GM12878 (cell line): ENCODE results near the gene NUP214. TPM values are rescaled to one million over a fixed set of nuclear protein-coding genes. Genes with fewer than 3 reads are reported as not detected.

Experiments
- ATAC-seq: fragments of 200-7000 bp; cut with Tn5 transposase; 3 replicates; pipeline ENCODE4 v1.9.1; 2020; ENCODE audit warnings: mild to moderate bottlenecking, moderate library complexity
- BruUV-seq: library from RNA; stranded (reverse); fragments of 400-500 nt; replicated peaks from 2 replicates; lab custom pipeline; 2021; lab: Mats Ljungman, UMichigan
- CTCF ChIA-PET: fragments of 300-600 bp; sonication (Branson Sonifier 250); formaldehyde crosslinking; extraction: SDS; loops from one replicate; lab custom pipeline; 2021; ENCODE audit warnings: inconsistent platforms; lab: Yijun Ruan, JAX
- POLR2A ChIA-PET: fragments of 350-600 bp; formaldehyde crosslinking; extraction: SDS; loops from one replicate; lab custom pipeline; 2021; ENCODE audit warnings: inconsistent platforms; lab: Charles Lee
- RAD21 ChIA-PET: fragments of 300-600 bp; sonication (Branson Sonifier 250); formaldehyde crosslinking; loops from one replicate; lab custom pipeline; 2023; ENCODE audit warnings: antibody characterized with exemption; ENCODE audit not compliant: unreplicated experiment; lab: Charles Lee
- SMC1A ChIA-PET: fragments of 300-600 bp; sonication (Branson Sonifier 250); formaldehyde crosslinking; loops from one replicate; lab custom pipeline; 2023; ENCODE audit not compliant: unreplicated experiment, uncharacterized antibody; lab: Charles Lee
- DNase-seq: peaks from one replicate; pipeline ENCODE4 v3.0.0-alpha.2; 2011; ENCODE audit warnings: low read depth, low spot score
- FAIRE-seq: peaks from 3 replicates; lab custom pipeline; 2011; peaks lifted over from hg19 to GRCh38; lab: Jason Lieb, UNC
- H2AFZ ChIP-seq: 2 replicates; pipeline ENCODE4 v1.6.0; 2011; ENCODE audit warnings: low read depth, low read length, control low read depth; ENCODE audit not compliant: control insufficient read depth
- H3K27ac ChIP-seq: 2 replicates; pipeline ENCODE4 v1.5.1; 2011; ENCODE audit warnings: control low read depth; ENCODE audit not compliant: control insufficient read depth, insufficient read depth
- H3K27me3 ChIP-seq, 2 experiments: replicated peaks in 1 of 2; 2 replicates each; pipeline versions ENCODE4 v1.6.0 to v1.6.1; 2011; ENCODE audit warnings: low read length in 1 of 2; ENCODE audit not compliant: control insufficient read depth in 2 of 2, insufficient read depth in 2 of 2
- H3K36me3 ChIP-seq, 2 experiments: 2 replicates each; pipeline ENCODE4 v1.5.1; 2011; ENCODE audit warnings: low read length in 1 of 2; ENCODE audit not compliant: control insufficient read depth in 2 of 2, insufficient read depth in 2 of 2
- H3K4me1 ChIP-seq: 2 replicates; pipeline ENCODE4 v1.6.1; 2011; ENCODE audit warnings: mild to moderate bottlenecking, low read length, moderate library complexity, mixed read lengths; ENCODE audit not compliant: control insufficient read depth, insufficient read depth
- H3K4me2 ChIP-seq: 2 replicates; pipeline ENCODE4 v1.6.0; 2011; ENCODE audit warnings: control low read depth; ENCODE audit not compliant: control insufficient read depth, insufficient read depth
- H3K4me3 ChIP-seq: fragments of 200-600 bp; sonication (generic); 2 replicates; pipeline ENCODE4 v1.5.1; 2016
- H3K79me2 ChIP-seq: 2 replicates; pipeline ENCODE4 v1.6.0; 2011; ENCODE audit warnings: low read length; ENCODE audit not compliant: control insufficient read depth, insufficient read depth
- H3K9ac ChIP-seq: 2 replicates; pipeline ENCODE4 v1.8.0; 2011; ENCODE audit warnings: low read length, control low read depth, mixed read lengths; ENCODE audit not compliant: control insufficient read depth, insufficient read depth
- H3K9me3 ChIP-seq: replicated peaks from 3 replicates; pipeline ENCODE4 v1.5.1; 2011; ENCODE audit warnings: mild to moderate bottlenecking, low read length; ENCODE audit not compliant: control insufficient read depth, insufficient read depth
- H4K20me1 ChIP-seq: 2 replicates; pipeline ENCODE4 v1.6.0; 2011; ENCODE audit not compliant: control insufficient read depth, insufficient read depth
- FOS ChIP-seq: IDR thresholded peaks from 3 replicates; pipeline ENCODE4 v1.6.1; 2011; ENCODE audit warnings: borderline replicate concordance; ENCODE audit not compliant: insufficient read length; ENCODE audit errors: extremely low read depth
- FOXK2 ChIP-seq: fragments of 450-650 bp; IDR thresholded peaks from 2 replicates; pipeline ENCODE4 v1.6.1; 2017; ENCODE audit warnings: mild to moderate bottlenecking, moderate library complexity
- JUND ChIP-seq: IDR thresholded peaks from 2 replicates; pipeline ENCODE4 v1.6.1; 2012; ENCODE audit warnings: low read depth, mild to moderate bottlenecking, low read length, improper control_type of control experiment, moderate library complexity
- KAT2A ChIP-seq: conservative IDR thresholded peaks from 2 replicates; pipeline ENCODE4 v1.6.1; 2011; ENCODE audit warnings: low read depth, low read length; ENCODE audit not compliant: control insufficient read depth
- NR2C1 ChIP-seq: fragments of 450-650 bp; IDR thresholded peaks from 2 replicates; pipeline ENCODE4 v1.6.1; 2017; ENCODE audit warnings: antibody characterized with exemption, mild to moderate bottlenecking, moderate library complexity
- POLR2AphosphoS2 ChIP-seq: IDR thresholded peaks from 2 replicates; pipeline ENCODE4 v1.6.1; 2011; ENCODE audit warnings: low read depth, mild to moderate bottlenecking, low read length, improper control_type of control experiment, moderate library complexity
- POLR2AphosphoS5 ChIP-seq: IDR thresholded peaks from 2 replicates; pipeline ENCODE4 v1.6.1; 2011; ENCODE audit warnings: mild to moderate bottlenecking, low read length, inconsistent platforms
- PRDM15 ChIP-seq: fragments of 450-650 bp; formaldehyde crosslinking; IDR thresholded peaks from 2 replicates; pipeline ENCODE4 v1.4.0; 2020; ENCODE audit warnings: mild to moderate bottlenecking, moderate library complexity
- RCOR1 ChIP-seq: conservative IDR thresholded peaks from 2 replicates; pipeline ENCODE4 v1.6.1; 2012; ENCODE audit warnings: low read depth, low read length, improper control_type of control experiment
- SPI1 ChIP-seq: IDR thresholded peaks from 2 replicates; pipeline ENCODE4 v1.6.1; 2011; ENCODE audit warnings: low read depth, mild to moderate bottlenecking, low read length, moderate library complexity, borderline replicate concordance; ENCODE audit not compliant: insufficient read depth
- WGBS: methylation state at CpG from one replicate; pipeline ENCODE4 v1.1.6; 2016; ENCODE audit warnings: low lambda C conversion rate; ENCODE audit not compliant: insufficient replicate concordance, insufficient coverage; ENCODE audit errors: missing lambda C conversion rate; 5-methylcytosine and 5-hydroxymethylcytosine counted together
- in situ Hi-C: fragments of 300-500 bp; cut with MboI; formaldehyde crosslinking; loops from 9 replicates; pipeline ENCODE4 v1.14.3; 2018; ENCODE audit warnings: mixed read lengths
- intact Hi-C: fragments of 100-400 bp; cut with micrococcal nuclease; formaldehyde crosslinking; loops from one replicate; pipeline ENCODE4 v1.14.2; 2022; ENCODE audit not compliant: unreplicated experiment
- polyA plus RNA-seq, 11 experiments: library from polyadenylated mRNA; depleted of rRNA in 4 of 11; unstranded in 6 of 11; stranded (reverse) in 5 of 11; fragments of >200 nt; fragmentation: Nextera tagmentation in 4 of 11; fragmentation: Illumina TruSeq in 1 of 11; extraction: Ambion mirVana in 4 of 11; extraction: Trizol in 1 of 11; gene quantifications; 1 replicate in 1 of 11; 2 replicates in 10 of 11; pipeline versions ENCODE4 v1.2.1 to v1.2.3, GENCODE V29; 2011 to 2016; ENCODE audit warnings: inconsistent platforms in 2 of 11, missing spikeins in 2 of 11, low read depth in 1 of 11
- total RNA-seq, 4 experiments: library from RNA; depleted of rRNA in 3 of 4; stranded (reverse); fragments of >200 nt in 3 of 4; fragmentation: Illumina TruSeq in 1 of 4; extraction: Trizol in 1 of 4; gene quantifications; 2 replicates each; pipeline versions ENCODE4 v1.2.1 to v1.2.3, GENCODE V29; 2013 to 2021
- TF ChIP-seq, protein P1 (sequence below): fragments of 450-650 bp; IDR thresholded peaks from 2 replicates; pipeline ENCODE4 v1.6.1; 2018; ENCODE audit warnings: mild to moderate bottlenecking, low read depth, moderate library complexity; ENCODE audit not compliant: partially characterized antibody
- TF ChIP-seq, protein P2 (sequence below): fragments of 450-650 bp; IDR thresholded peaks from 2 replicates; pipeline ENCODE4 v1.6.1; 2016; ENCODE audit warnings: mild to moderate bottlenecking

The NUP214 gene
- total and polyA plus RNA-seq, 10 of the 15 experiments (the other 5 are each of a cell fraction or from before 2014, with no cell fraction given) = 11.7 to 53.8 (median 17.6) TPM

DNA sequence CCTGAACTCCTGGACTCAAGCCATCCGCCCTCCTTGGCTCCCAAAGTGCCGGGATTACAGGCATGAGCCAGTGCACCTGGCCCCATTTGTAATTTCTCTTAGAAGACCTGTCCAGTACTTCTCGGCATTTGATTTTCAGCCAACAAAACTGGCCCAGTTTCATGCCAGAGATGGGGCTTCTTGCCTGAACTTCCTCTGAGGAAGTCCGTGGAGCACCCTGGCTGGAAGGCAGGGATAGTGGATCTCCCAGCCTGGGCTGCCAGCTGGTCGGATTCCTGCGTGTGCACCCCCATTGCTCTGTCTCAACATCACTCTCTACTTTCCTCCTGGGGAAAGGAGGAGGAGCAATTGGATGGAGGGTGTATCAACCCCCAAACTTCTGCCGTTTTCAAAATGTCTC is 111.9 kb downstream of the NUP214 start:
- no peaks in the 10 kb centered on the region for H3K9me3 ChIP-seq
- ChIA-PET SMC1A (interaction anchor here (1.0 to 2.5 kb wide), 5 partner anchors 12 to 99 kb away, joined by 3 to 17 read pairs (median 3); no protein-coding TSS in a partner anchor), CTCF (interaction anchor here (1.6 to 2.3 kb wide), 4 partner anchors 15 to 98 kb away, joined by 6 to 10 read pairs (median 8); no protein-coding TSS in a partner anchor), RAD21 (interaction anchor here (0.8 to 1.9 kb wide), 4 partner anchors 19 to 57 kb away, joined by 4 to 10 read pairs (median 6); no protein-coding TSS in a partner anchor), POLR2A (interaction anchor here (0.6 to 2.4 kb wide), 6 partner anchors 11 to 57 kb away, joined by 3 to 12 read pairs (median 3); no protein-coding TSS in a partner anchor)
- DNase-seq (no peak), FAIRE-seq (no peak), ATAC-seq (no peak)
- in situ Hi-C loops = no loop called here
- no peaks in the 10 kb centered on the region for H3K79me2 ChIP-seq
- no peaks in the 10 kb centered on the region for H3K27me3 ChIP-seq
- H3K4me2 ChIP-seq = peak overlapping the region; percentile 39; the same call in 1 of the 2 replicates
- peaks cover 17% of the 10 kb centered on the region for H3K4me1 ChIP-seq
- intact Hi-C loops = loop anchor here (5.0 kb wide), 1 partner anchor 100 kb away; no protein-coding TSS in a partner anchor
- no peak overlapping the region; the same call in 1 of the 2 replicates for H3K4me3 ChIP-seq
- TF ChIP-seq JUND (no peak), FOS (no peak), KAT2A (no peak), POLR2AphosphoS2 (no peak), PRDM15 (no peak), SPI1 (no peak), NR2C1 (no peak), POLR2AphosphoS5 (no peak), FOXK2 (no peak), RCOR1 (no peak)
- TF ChIP-seq, protein P1, sequence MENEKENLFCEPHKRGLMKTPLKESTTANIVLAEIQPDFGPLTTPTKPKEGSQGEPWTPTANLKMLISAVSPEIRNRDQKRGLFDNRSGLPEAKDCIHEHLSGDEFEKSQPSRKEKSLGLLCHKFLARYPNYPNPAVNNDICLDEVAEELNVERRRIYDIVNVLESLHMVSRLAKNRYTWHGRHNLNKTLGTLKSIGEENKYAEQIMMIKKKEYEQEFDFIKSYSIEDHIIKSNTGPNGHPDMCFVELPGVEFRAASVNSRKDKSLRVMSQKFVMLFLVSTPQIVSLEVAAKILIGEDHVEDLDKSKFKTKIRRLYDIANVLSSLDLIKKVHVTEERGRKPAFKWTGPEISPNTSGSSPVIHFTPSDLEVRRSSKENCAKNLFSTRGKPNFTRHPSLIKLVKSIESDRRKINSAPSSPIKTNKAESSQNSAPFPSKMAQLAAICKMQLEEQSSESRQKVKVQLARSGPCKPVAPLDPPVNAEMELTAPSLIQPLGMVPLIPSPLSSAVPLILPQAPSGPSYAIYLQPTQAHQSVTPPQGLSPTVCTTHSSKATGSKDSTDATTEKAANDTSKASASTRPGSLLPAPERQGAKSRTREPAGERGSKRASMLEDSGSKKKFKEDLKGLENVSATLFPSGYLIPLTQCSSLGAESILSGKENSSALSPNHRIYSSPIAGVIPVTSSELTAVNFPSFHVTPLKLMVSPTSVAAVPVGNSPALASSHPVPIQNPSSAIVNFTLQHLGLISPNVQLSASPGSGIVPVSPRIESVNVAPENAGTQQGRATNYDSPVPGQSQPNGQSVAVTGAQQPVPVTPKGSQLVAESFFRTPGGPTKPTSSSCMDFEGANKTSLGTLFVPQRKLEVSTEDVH = no peak
- TF ChIP-seq, protein P2, sequence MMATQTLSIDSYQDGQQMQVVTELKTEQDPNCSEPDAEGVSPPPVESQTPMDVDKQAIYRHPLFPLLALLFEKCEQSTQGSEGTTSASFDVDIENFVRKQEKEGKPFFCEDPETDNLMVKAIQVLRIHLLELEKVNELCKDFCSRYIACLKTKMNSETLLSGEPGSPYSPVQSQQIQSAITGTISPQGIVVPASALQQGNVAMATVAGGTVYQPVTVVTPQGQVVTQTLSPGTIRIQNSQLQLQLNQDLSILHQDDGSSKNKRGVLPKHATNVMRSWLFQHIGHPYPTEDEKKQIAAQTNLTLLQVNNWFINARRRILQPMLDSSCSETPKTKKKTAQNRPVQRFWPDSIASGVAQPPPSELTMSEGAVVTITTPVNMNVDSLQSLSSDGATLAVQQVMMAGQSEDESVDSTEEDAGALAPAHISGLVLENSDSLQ = no peak
- peaks cover 8 to 10% of the 10 kb centered on the region in 2 experiments for H3K36me3 ChIP-seq
- WGBS = 88% methylated on average over 7 of the region's 7 CpGs
- no peaks in the 10 kb centered on the region for H4K20me1 ChIP-seq
- H2AFZ ChIP-seq = no peak overlapping the region
- H3K27ac ChIP-seq = peak overlapping the region; percentile 86
- BruUV-seq = no TSS peak
- H3K9ac ChIP-seq = no peak overlapping the region
